Naive B cell (primary cell): ENCODE data around the gene YRDC. TPM values are rescaled to one million over a fixed set of nuclear protein-coding genes. Genes with fewer than 3 reads are reported as not detected.

Experiments used
- ATAC-seq, 2 donors: fragments of 150-1000 bp; cut with Tn5 transposase; 2 replicates each; pipeline ENCODE4 v1.10.0; 2021; ENCODE audit warnings: low read depth in 2 of 2, mild to moderate bottlenecking in 2 of 2, moderate library complexity in 2 of 2
- DNase-seq: peaks from one replicate; pipeline ENCODE4 v3.0.0; 2022
- H3K27ac Mint-ChIP-seq, 6 donors: one replicate each; pipeline ENCODE4 v1.8.0; 2020 to 2022; ENCODE audit warnings: mild to moderate bottlenecking in 6 of 6, mixed read lengths in 6 of 6, moderate library complexity in 5 of 6, inconsistent platforms in 2 of 6
- H3K27me3 Mint-ChIP-seq, 3 donors: one replicate each; pipeline ENCODE4 v1.8.0; 2021 to 2022; ENCODE audit warnings: mixed read lengths in 3 of 3, mild to moderate bottlenecking in 1 of 3
- H3K36me3 Mint-ChIP-seq, 2 donors: one replicate each; pipeline ENCODE4 v1.8.0; 2020 to 2022; ENCODE audit warnings: mixed read lengths in 2 of 2, inconsistent platforms in 1 of 2, mild to moderate bottlenecking in 1 of 2
- H3K4me1 Mint-ChIP-seq, 3 donors: one replicate each; pipeline ENCODE4 v1.8.0; 2020 to 2022; ENCODE audit warnings: mixed read lengths in 3 of 3, inconsistent platforms in 1 of 3, mild to moderate bottlenecking in 1 of 3, moderate library complexity in 1 of 3
- H3K4me3 Mint-ChIP-seq, 8 donors: one replicate each; pipeline ENCODE4 v1.8.0; 2020 to 2022; ENCODE audit warnings: mild to moderate bottlenecking in 8 of 8, mixed read lengths in 8 of 8, moderate library complexity in 8 of 8, inconsistent platforms in 2 of 8
- H3K9me3 Mint-ChIP-seq, 7 donors: one replicate each; pipeline ENCODE4 v1.8.0; 2020 to 2022; ENCODE audit warnings: mixed read lengths in 7 of 7, mild to moderate bottlenecking in 5 of 7, inconsistent platforms in 2 of 7, moderate library complexity in 1 of 7
- polyA plus RNA-seq, 6 donors: library from polyadenylated mRNA; unstranded; fragments of 300-500 nt; fragmentation: Illumina TruSeq; gene quantifications; one replicate each; pipeline ENCODE4 v1.2.3, GENCODE V29; 2021; ENCODE audit warnings: low read depth in 6 of 6

Gene YRDC, protein sequence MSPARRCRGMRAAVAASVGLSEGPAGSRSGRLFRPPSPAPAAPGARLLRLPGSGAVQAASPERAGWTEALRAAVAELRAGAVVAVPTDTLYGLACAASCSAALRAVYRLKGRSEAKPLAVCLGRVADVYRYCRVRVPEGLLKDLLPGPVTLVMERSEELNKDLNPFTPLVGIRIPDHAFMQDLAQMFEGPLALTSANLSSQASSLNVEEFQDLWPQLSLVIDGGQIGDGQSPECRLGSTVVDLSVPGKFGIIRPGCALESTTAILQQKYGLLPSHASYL
- polyA plus RNA-seq = 10 to 100 TPM; 21.3 to 52.0 (median 29.6) TPM

DNA sequence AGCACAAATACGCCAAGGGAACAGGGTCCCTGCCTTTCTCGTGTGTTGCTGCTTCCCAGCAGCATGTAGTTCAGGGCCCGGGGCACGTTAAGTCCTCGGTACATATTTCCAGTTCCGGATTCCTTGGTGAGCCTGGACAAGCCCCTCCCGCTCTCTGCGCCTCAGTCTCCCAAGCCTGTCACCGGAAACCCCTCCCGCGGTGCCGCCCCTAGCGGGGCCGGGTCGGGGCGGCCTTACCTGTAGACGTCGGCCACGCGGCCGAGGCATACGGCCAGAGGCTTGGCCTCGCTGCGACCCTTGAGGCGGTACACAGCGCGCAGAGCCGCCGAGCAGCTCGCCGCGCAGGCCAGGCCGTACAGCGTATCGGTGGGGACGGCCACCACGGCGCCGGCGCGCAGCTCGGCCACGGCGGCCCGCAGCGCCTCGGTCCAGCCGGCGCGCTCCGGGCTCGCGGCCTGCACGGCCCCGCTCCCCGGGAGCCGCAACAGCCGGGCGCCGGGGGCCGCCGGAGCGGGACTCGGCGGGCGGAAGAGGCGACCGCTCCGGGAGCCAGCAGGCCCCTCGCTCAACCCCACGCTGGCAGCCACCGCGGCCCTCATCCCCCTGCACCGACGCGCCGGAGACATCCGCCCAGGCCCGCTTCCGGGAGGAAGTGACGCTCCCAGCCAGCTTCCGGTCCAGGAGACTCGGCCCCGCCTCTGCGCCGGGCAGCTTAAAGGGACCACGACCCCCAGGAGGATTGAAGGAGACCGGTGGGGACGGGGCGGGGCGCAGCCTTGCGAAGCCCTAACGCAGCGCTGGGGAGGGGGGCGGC is at the start of gene YRDC, which contains the start of gene C1orf122:
Gene YRDC (minus strand): TSS at position 654 of the 814 bp plus-strand sequence. CDS start 28 bp downstream, at position 626.
Gene C1orf122 (plus strand): TSS at position 236 of the 814 bp plus-strand sequence. CDS start 615 bp downstream, outside the sequence.
- Mint-ChIP-seq H3K27ac (peak within 1 kb of the TSS; percentile 95 to 98 (median 97)), H3K36me3 (peaks cover 2 to 4% of the 10 kb centered on the region in 2 donors), H3K27me3 (no peaks in the 10 kb centered on the region), H3K4me3 (peak within 1 kb of the TSS; percentile 91 to 99 (median 96)), H3K4me1 (peaks cover 24 to 46% (median 43%) of the 10 kb centered on the region in 3 donors), H3K9me3 (no peaks in the 10 kb centered on the region)
- DNase-seq = peak; percentile 88
- peak; percentile 94 to 96 for ATAC-seq

DNA sequence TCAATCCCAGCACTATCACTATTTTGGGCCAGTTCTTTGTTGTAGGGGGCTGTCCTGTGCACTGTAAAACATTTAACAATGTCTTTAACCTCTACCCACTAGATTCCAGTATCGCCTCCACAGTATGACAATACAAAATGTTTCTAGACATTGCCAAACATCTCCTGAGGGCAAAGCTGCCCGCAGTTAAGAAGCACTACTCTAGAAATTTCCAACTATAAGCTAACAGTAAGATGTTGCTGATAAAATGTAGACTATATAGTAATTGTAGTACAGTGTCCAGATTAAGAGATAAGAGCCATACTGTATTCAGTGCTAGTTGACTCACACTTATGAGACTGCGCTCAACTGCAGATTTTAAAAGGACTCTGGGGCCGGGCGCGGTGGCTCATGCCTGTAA is 46.4 kb upstream of the YRDC start:
- no peak for ATAC-seq
- no peaks in the 10 kb centered on the region for H3K9me3 Mint-ChIP-seq
- peaks cover 0 to 3% of the 10 kb centered on the region in 2 donors for H3K36me3 Mint-ChIP-seq
- peak overlapping the region in 2 of 6 donors; percentile 19 to 50 for H3K27ac Mint-ChIP-seq
- peaks cover 27 to 38% (median 28%) of the 10 kb centered on the region in 3 donors for H3K4me1 Mint-ChIP-seq
- no peak for DNase-seq
- H3K4me3 Mint-ChIP-seq = no peak overlapping the region
- no peaks in the 10 kb centered on the region for H3K27me3 Mint-ChIP-seq

DNA sequence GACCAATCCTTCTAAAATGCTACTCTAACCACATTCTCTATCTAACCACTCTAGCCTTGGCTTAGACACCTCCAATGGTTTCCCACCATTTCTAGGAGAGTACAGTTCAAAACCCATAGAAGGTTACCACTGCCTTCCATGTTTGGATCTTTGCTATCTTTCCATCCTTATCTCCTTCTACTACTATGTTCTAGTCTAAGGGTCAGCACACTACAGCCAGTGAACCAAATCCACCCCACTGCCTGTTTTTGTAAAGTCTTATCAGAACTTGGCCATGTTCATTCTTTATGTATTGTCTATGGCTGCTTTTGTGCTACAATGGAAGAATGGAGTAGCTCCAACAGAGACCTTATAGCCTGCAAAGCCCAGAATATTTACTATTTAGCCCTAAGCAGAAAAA is 45.1 kb upstream of the YRDC start:
- peak overlapping the region in 4 of 6 donors; percentile 18 to 99 (median 86) for H3K27ac Mint-ChIP-seq
- H3K36me3 Mint-ChIP-seq = peaks cover 0 to 3% of the 10 kb centered on the region in 2 donors
- DNase-seq (no peak), ATAC-seq (no peak)
- no peaks in the 10 kb centered on the region for H3K27me3 Mint-ChIP-seq
- H3K4me1 Mint-ChIP-seq = peaks cover 20 to 29% (median 21%) of the 10 kb centered on the region in 3 donors
- H3K9me3 Mint-ChIP-seq = no peaks in the 10 kb centered on the region
- H3K4me3 Mint-ChIP-seq = peak overlapping the region in 4 of 8 donors; percentile 3 to 47 (median 34)

DNA sequence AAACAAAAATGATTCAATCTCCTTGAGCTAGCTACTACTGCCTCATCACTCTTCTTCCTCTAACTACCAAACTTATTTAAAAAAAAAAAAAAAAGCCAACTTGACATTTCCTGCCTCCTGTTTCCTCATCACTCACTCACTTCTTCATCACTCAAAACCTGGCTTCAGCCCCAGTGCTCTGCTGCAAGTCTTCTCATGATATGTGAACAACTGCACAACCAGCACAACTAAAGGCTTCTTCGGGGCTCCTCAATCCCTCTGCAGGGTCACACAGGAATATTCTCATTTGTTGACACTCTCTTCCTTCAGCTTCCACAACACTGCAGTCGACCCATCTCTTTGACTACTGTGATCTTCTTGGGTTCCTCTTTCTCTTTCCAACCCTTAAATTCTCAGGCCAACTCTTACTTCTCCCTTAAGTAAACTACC is 43.8 kb upstream of the YRDC start:
- H3K36me3 Mint-ChIP-seq = no peaks in the 10 kb centered on the region
- no peaks in the 10 kb centered on the region for H3K27me3 Mint-ChIP-seq
- no peaks in the 10 kb centered on the region for H3K9me3 Mint-ChIP-seq
- H3K4me1 Mint-ChIP-seq = peaks cover 19 to 23% (median 22%) of the 10 kb centered on the region in 3 donors
- DNase-seq (peak; percentile 20), ATAC-seq (peak; percentile 77 to 79)
- no peak overlapping the region for H3K4me3 Mint-ChIP-seq
- H3K27ac Mint-ChIP-seq = no peak overlapping the region

DNA sequence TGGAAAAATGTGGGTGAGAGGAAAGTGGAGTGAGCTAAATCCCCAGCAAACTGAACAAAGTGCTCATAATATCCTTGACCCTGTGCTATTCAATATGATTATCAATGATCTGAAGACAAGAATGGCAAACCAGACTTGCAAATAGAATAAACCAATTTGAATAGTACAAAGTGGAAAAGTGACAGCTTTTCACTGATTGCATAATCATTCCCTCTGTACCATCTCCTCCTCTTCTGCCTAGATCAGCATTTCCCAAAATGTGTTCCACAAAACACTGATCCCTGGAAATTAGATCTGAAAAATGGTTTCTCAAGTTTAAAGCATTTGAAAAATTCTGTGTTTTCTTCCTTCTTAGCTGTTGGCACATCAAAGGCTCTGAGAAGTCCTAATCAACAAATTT is 43.3 kb upstream of the YRDC start:
- Mint-ChIP-seq H3K9me3 (no peaks in the 10 kb centered on the region), H3K4me3 (no peak overlapping the region), H3K27ac (no peak overlapping the region), H3K4me1 (peaks cover 25 to 27% (median 26%) of the 10 kb centered on the region in 3 donors), H3K27me3 (no peaks in the 10 kb centered on the region), H3K36me3 (no peaks in the 10 kb centered on the region)
- ATAC-seq = no peak
- DNase-seq = no peak

DNA sequence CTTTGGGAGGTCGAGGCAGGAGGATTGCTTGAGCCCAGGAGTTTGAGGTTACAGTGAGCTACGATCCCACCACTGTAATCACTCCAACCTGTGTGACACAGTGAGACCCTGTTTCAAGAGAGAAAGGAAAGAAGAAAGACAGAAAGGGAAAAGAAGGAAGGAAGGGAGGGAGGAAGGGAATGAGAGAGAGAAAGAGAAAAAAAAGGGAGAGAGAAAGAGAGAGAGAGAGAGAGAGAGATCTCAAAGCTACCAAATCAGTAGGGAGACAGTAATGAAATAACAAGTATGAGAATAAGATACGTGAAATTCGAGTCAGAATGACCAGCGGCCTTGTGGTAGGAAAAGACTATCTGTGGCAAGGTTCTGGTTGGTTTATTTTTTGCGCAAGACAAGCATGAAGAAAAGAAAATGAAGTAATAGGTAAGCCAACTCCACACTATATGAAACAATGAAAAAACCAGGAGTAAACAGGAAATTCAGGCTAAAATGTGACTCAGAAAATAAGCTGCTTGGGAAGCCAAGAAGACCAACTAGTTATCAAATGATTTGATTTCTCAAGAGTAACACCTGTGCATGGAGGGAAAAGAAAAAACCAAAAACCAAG is 42.4 kb upstream of the YRDC start:
- H3K4me1 Mint-ChIP-seq = peaks cover 32% of the 10 kb centered on the region in 3 donors
- no peak overlapping the region for H3K27ac Mint-ChIP-seq
- H3K9me3 Mint-ChIP-seq = no peaks in the 10 kb centered on the region
- ATAC-seq = no peak
- no peak for DNase-seq
- no peaks in the 10 kb centered on the region for H3K27me3 Mint-ChIP-seq
- no peaks in the 10 kb centered on the region for H3K36me3 Mint-ChIP-seq
- H3K4me3 Mint-ChIP-seq = no peak overlapping the region

- Mint-ChIP-seq H3K9me3 (no peaks in the 10 kb centered on the region), H3K27ac (peak overlapping the region in 3 of 6 donors; percentile 15 to 69 (median 43)), H3K36me3 (no peaks in the 10 kb centered on the region), H3K27me3 (no peaks in the 10 kb centered on the region), H3K4me3 (peak overlapping the region in 1 of 8 donors; percentile 30), H3K4me1 (peaks cover 30 to 31% (median 31%) of the 10 kb centered on the region in 3 donors)
- ATAC-seq (no peak), DNase-seq (no peak)
Observed at GRCh38 chr1:37849480-37849879, 41.5 kb upstream of the YRDC start.

- Mint-ChIP-seq H3K36me3 (no peaks in the 10 kb centered on the region), H3K4me3 (peak overlapping the region; percentile 68 to 90 (median 78)), H3K27me3 (no peaks in the 10 kb centered on the region), H3K27ac (peak overlapping the region; percentile 74 to 95 (median 93)), H3K4me1 (peaks cover 29 to 42% (median 33%) of the 10 kb centered on the region in 3 donors), H3K9me3 (peaks cover 0 to 2% (median 0%) of the 10 kb centered on the region in 7 donors)
- peak; percentile 6 for DNase-seq
- ATAC-seq = peak; percentile 59 to 60
Observed at GRCh38 chr1:37846647-37847339, 38.8 kb upstream of the YRDC start.

DNA sequence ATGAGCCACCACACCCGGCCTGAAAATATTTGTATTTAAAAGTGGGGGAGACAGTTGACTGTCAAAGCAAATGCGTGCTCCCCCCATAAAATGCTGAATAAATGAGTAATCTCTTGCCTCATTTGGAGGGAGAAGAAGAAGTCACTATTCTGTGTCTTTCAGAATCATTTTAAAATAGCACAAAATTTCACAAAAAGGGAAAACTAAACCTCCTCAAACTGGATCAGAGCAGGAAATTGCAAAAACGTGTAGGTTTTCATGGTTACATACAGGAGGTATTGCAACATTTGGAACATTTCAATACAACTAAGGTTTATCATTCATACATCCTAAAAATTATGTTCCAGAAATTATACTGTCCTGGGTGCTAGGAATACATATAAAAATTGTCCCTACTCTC is 37.8 kb upstream of the YRDC start:
- H3K9me3 Mint-ChIP-seq = peaks cover 0 to 2% (median 0%) of the 10 kb centered on the region in 7 donors
- ATAC-seq (no peak), DNase-seq (no peak)
- no peaks in the 10 kb centered on the region for H3K27me3 Mint-ChIP-seq
- peak overlapping the region in 3 of 8 donors; percentile 75 to 85 (median 78) for H3K4me3 Mint-ChIP-seq
- H3K36me3 Mint-ChIP-seq = no peaks in the 10 kb centered on the region
- H3K4me1 Mint-ChIP-seq = peaks cover 29 to 45% (median 39%) of the 10 kb centered on the region in 3 donors
- peak overlapping the region in 5 of 6 donors; percentile 74 to 95 (median 93) for H3K27ac Mint-ChIP-seq

- Mint-ChIP-seq H3K27ac (peak overlapping the region in 4 of 6 donors; percentile 7 to 93 (median 51)), H3K27me3 (no peaks in the 10 kb centered on the region), H3K9me3 (peaks cover 0 to 2% (median 0%) of the 10 kb centered on the region in 7 donors), H3K4me1 (peaks cover 29 to 45% (median 39%) of the 10 kb centered on the region in 3 donors), H3K36me3 (no peaks in the 10 kb centered on the region), H3K4me3 (peak overlapping the region in 3 of 8 donors; percentile 22 to 45 (median 32))
- ATAC-seq (no peak), DNase-seq (no peak)
Observed at GRCh38 chr1:37845049-37845646, 37.1 kb upstream of the YRDC start.

DNA sequence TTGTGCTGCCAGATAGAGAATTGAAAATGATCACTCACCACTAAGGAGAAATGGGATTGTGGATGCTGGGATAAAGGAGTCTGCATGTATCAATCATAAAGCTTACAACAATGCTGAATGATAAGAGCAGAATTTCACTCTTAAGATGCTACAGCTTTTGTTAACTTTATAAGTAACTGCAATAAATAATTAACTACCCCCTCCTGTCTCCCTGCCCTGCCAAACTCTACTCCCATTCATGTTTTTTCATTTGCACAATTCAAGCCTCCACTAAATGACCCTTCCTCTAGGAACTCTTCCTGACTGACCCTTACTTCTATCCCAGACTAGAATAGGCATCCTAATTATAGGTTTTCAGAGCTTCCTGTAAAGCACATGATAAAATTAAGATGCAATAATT is 36.5 kb upstream of the YRDC start:
- ATAC-seq (no peak), DNase-seq (no peak)
- peaks cover 29 to 45% (median 39%) of the 10 kb centered on the region in 3 donors for H3K4me1 Mint-ChIP-seq
- H3K27me3 Mint-ChIP-seq = no peaks in the 10 kb centered on the region
- H3K36me3 Mint-ChIP-seq = no peaks in the 10 kb centered on the region
- H3K27ac Mint-ChIP-seq = peak overlapping the region in 1 of 6 donors; percentile 33
- H3K4me3 Mint-ChIP-seq = no peak overlapping the region
- H3K9me3 Mint-ChIP-seq = peaks cover 0 to 2% (median 0%) of the 10 kb centered on the region in 7 donors

- Mint-ChIP-seq H3K27ac (peak overlapping the region in 1 of 6 donors; percentile 65), H3K36me3 (no peaks in the 10 kb centered on the region), H3K4me3 (no peak overlapping the region), H3K27me3 (no peaks in the 10 kb centered on the region), H3K4me1 (peaks cover 20 to 33% (median 30%) of the 10 kb centered on the region in 3 donors), H3K9me3 (peaks cover 0 to 2% (median 0%) of the 10 kb centered on the region in 7 donors)
- ATAC-seq (no peak), DNase-seq (no peak)
Observed at GRCh38 chr1:37841652-37842051, 33.6 kb upstream of the YRDC start.
